WTC11 (cell line): Measurements from ENCODE around the gene HLA-E. TPM values are rescaled to one million over a fixed set of nuclear protein-coding genes. Genes with fewer than 3 reads are reported as not detected.
"Not testable (repeated sequence)": the region's sequence is repeated elsewhere in the genome, so short reads cannot be mapped to it uniquely, and the experiment has no call there.

Experiments
- ATAC-seq: fragments of 200-7000 bp; cut with Tn5 transposase; 2 replicates; pipeline ENCODE4 v1.10.0; 2021; ENCODE audit warnings: mild to moderate bottlenecking, moderate library complexity
- CTCF ChIA-PET: fragments of 300-600 bp; sonication (Branson Sonifier 250); formaldehyde crosslinking; loops from one replicate; lab custom pipeline; 2021; ENCODE audit warnings: antibody characterized with exemption; lab: Charles Lee
- POLR2A ChIA-PET: fragments of 350-600 bp; sonication (Branson Sonifier 250); formaldehyde crosslinking; loops from one replicate; lab custom pipeline; 2021; ENCODE audit warnings: antibody characterized with exemption; lab: Charles Lee
- DNase-seq: peaks from one replicate; pipeline ENCODE4 v3.0.0; 2021; ENCODE audit warnings: low spot score
- H3K27ac Mint-ChIP-seq: 2 replicates; pipeline ENCODE4 v1.8.0; 2021; ENCODE audit warnings: mixed read lengths
- H3K27me3 Mint-ChIP-seq: 2 replicates; pipeline ENCODE4 v1.8.0; 2021; ENCODE audit warnings: low read depth, mild to moderate bottlenecking, moderate library complexity, mixed read lengths
- H3K36me3 Mint-ChIP-seq: 2 replicates; pipeline ENCODE4 v1.8.0; 2021; ENCODE audit warnings: mixed read lengths
- H3K4me1 Mint-ChIP-seq: 2 replicates; pipeline ENCODE4 v1.8.0; 2022; ENCODE audit warnings: mixed read lengths
- H3K4me3 Mint-ChIP-seq: 2 replicates; pipeline ENCODE4 v1.8.0; 2021; ENCODE audit warnings: mild to moderate bottlenecking, moderate library complexity, mixed read lengths
- H3K9me3 Mint-ChIP-seq: 2 replicates; pipeline ENCODE4 v1.8.0; 2021; ENCODE audit warnings: mixed read lengths
- AFF4 ChIP-seq: sonication (generic); formaldehyde crosslinking; IDR thresholded peaks from 2 replicates; pipeline ENCODE4 v1.8.1; 2023; ENCODE audit warnings: mild to moderate bottlenecking, missing genetic modification reagents, borderline replicate concordance
- IRF2 ChIP-seq: sonication (generic); formaldehyde crosslinking; IDR thresholded peaks from 2 replicates; pipeline ENCODE4 v1.8.0; 2022; ENCODE audit warnings: low read depth, missing genetic modification reagents, borderline replicate concordance
- JUN ChIP-seq: sonication (generic); formaldehyde crosslinking; IDR thresholded peaks from 2 replicates; pipeline ENCODE4 v1.8.0; 2023; ENCODE audit warnings: mild to moderate bottlenecking, missing genetic modification reagents
- MLX ChIP-seq: sonication (generic); formaldehyde crosslinking; IDR thresholded peaks from 2 replicates; pipeline ENCODE4 v1.8.1; 2023; ENCODE audit warnings: mild to moderate bottlenecking, missing genetic modification reagents, moderate library complexity
- NFATC4 ChIP-seq: fragments of 250-450 bp; sonication (Bioruptor Pico); IDR thresholded peaks from 2 replicates; pipeline ENCODE4 v1.9.0; 2021; ENCODE audit warnings: mild to moderate bottlenecking
- NFE2L1 ChIP-seq: sonication (generic); formaldehyde crosslinking; IDR thresholded peaks from 2 replicates; pipeline ENCODE4 v1.8.1; 2023; ENCODE audit warnings: missing genetic modification reagents
- NR1H2 ChIP-seq: sonication (generic); formaldehyde crosslinking; IDR thresholded peaks from 2 replicates; pipeline ENCODE4 v1.9.0; 2021; ENCODE audit warnings: mild to moderate bottlenecking, moderate library complexity, missing genetic modification reagents
- SMAD4 ChIP-seq: sonication (generic); formaldehyde crosslinking; IDR thresholded peaks from 2 replicates; pipeline ENCODE4 v1.8.0; 2022; ENCODE audit warnings: mild to moderate bottlenecking, missing genetic modification reagents
- ZNF138 ChIP-seq: sonication (generic); formaldehyde crosslinking; conservative IDR thresholded peaks from 2 replicates; pipeline ENCODE4 v1.8.1; 2022; ENCODE audit warnings: mild to moderate bottlenecking, moderate library complexity, missing genetic modification reagents
- ZNF263 ChIP-seq: sonication (generic); formaldehyde crosslinking; IDR thresholded peaks from 2 replicates; pipeline ENCODE4 v1.8.1; 2022; ENCODE audit warnings: low read depth, mild to moderate bottlenecking, moderate library complexity, missing genetic modification reagents
- ZNF317 ChIP-seq: sonication (generic); formaldehyde crosslinking; IDR thresholded peaks from 2 replicates; pipeline ENCODE4 v1.8.1; 2023; ENCODE audit warnings: low read depth, mild to moderate bottlenecking, moderate library complexity, missing genetic modification reagents, borderline replicate concordance
- ZNF416 ChIP-seq: fragments of 250-450 bp; sonication (Bioruptor Pico); IDR thresholded peaks from 2 replicates; pipeline ENCODE4 v1.9.0; 2021; ENCODE audit warnings: mild to moderate bottlenecking, inconsistent platforms
- total RNA-seq: library from RNA; stranded (reverse); gene quantifications from 3 replicates; pipeline ENCODE4 v1.2.3, GENCODE V29; 2021
- TF ChIP-seq, protein P1 (sequence below): sonication (generic); formaldehyde crosslinking; IDR thresholded peaks from 2 replicates; pipeline ENCODE4 v1.8.1; 2023; ENCODE audit warnings: mild to moderate bottlenecking, missing genetic modification reagents, moderate library complexity
- TF ChIP-seq, protein P2 (sequence below): sonication (generic); formaldehyde crosslinking; IDR thresholded peaks from 2 replicates; pipeline ENCODE4 v1.8.0; 2022; ENCODE audit warnings: mild to moderate bottlenecking, missing genetic modification reagents
- TF ChIP-seq, protein P3 (sequence below): sonication (generic); formaldehyde crosslinking; IDR thresholded peaks from 2 replicates; pipeline ENCODE4 v1.8.0; 2023; ENCODE audit warnings: missing genetic modification reagents

HLA-E gene
- total RNA-seq, 1 experiment from 2014 or later, result 44.7 TPM

- Mint-ChIP-seq H3K4me3 (no peak overlapping the region), H3K27me3 (peaks cover 5% of the 10 kb centered on the region), H3K4me1 (no peaks in the 10 kb centered on the region; the same call in 1 of the 2 replicates), H3K27ac (no peak overlapping the region), H3K9me3 (peaks cover 6% of the 10 kb centered on the region; the same call in 1 of the 2 replicates), H3K36me3 (peaks cover 11% of the 10 kb centered on the region)
- DNase-seq (no peak), ATAC-seq (no peak)
- no peak for TF ChIP-seq ZNF416 (CRISPR knock-in tag)
- no peak for TF ChIP-seq MLX
- TF ChIP-seq NFATC4 (CRISPR knock-in tag), result no peak
- TF ChIP-seq, protein P1, sequence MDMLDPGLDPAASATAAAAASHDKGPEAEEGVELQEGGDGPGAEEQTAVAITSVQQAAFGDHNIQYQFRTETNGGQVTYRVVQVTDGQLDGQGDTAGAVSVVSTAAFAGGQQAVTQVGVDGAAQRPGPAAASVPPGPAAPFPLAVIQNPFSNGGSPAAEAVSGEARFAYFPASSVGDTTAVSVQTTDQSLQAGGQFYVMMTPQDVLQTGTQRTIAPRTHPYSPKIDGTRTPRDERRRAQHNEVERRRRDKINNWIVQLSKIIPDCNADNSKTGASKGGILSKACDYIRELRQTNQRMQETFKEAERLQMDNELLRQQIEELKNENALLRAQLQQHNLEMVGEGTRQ (CRISPR knock-in tag), result no peak
- TF ChIP-seq NR1H2 (CRISPR knock-in tag), result no peak
- TF ChIP-seq ZNF317 (CRISPR knock-in tag), result no peak
- no peak for TF ChIP-seq AFF4 (CRISPR knock-in tag)
- no peak for TF ChIP-seq JUN (CRISPR knock-in tag)
- TF ChIP-seq ZNF138 (CRISPR knock-in tag), result no peak
- TF ChIP-seq IRF2, result no peak
- no peak for TF ChIP-seq SMAD4 (CRISPR knock-in tag)
- TF ChIP-seq ZNF263, result no peak
- TF ChIP-seq, protein P2, sequence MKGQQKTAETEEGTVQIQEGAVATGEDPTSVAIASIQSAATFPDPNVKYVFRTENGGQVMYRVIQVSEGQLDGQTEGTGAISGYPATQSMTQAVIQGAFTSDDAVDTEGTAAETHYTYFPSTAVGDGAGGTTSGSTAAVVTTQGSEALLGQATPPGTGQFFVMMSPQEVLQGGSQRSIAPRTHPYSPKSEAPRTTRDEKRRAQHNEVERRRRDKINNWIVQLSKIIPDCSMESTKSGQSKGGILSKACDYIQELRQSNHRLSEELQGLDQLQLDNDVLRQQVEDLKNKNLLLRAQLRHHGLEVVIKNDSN (CRISPR knock-in tag), result no peak
- TF ChIP-seq, protein P3, sequence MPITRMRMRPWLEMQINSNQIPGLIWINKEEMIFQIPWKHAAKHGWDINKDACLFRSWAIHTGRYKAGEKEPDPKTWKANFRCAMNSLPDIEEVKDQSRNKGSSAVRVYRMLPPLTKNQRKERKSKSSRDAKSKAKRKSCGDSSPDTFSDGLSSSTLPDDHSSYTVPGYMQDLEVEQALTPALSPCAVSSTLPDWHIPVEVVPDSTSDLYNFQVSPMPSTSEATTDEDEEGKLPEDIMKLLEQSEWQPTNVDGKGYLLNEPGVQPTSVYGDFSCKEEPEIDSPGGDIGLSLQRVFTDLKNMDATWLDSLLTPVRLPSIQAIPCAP, result no peak
- TF ChIP-seq NFE2L1, result no peak
- ChIA-PET POLR2A (no interaction called here), CTCF (no interaction called here)
Measured at GRCh38 chr6:30497714-30498113, 8.4 kb downstream of the HLA-E start.

- H3K27ac Mint-ChIP-seq, H3K4me3 Mint-ChIP-seq, H3K4me1 Mint-ChIP-seq, ATAC-seq, DNase-seq, H3K9me3 Mint-ChIP-seq, CTCF ChIA-PET, H3K27me3 Mint-ChIP-seq: not testable (repeated sequence)
- POLR2A ChIA-PET, result interaction anchor here (0.6 kb wide), 1 partner anchor 119 kb away, joined by 4 read pairs; the partner anchor contains the start of gene PPP1R10
- peaks cover 11% of the 10 kb centered on the region for H3K36me3 Mint-ChIP-seq
Measured at GRCh38 chr6:30498705-30499104, 9.4 kb downstream of the HLA-E start.
